GM21526 (cell line): Measurements from ENCODE around the gene CPXM1.

Source experiments
- ATAC-seq: cut with Tn5 transposase; IDR thresholded peaks from one replicate; pipeline ENCODE4 v1.9.1; 2021; ENCODE audit warnings: moderate library complexity; ENCODE audit not compliant: unreplicated experiment, low FRiP score

CPXM1 gene

DNA sequence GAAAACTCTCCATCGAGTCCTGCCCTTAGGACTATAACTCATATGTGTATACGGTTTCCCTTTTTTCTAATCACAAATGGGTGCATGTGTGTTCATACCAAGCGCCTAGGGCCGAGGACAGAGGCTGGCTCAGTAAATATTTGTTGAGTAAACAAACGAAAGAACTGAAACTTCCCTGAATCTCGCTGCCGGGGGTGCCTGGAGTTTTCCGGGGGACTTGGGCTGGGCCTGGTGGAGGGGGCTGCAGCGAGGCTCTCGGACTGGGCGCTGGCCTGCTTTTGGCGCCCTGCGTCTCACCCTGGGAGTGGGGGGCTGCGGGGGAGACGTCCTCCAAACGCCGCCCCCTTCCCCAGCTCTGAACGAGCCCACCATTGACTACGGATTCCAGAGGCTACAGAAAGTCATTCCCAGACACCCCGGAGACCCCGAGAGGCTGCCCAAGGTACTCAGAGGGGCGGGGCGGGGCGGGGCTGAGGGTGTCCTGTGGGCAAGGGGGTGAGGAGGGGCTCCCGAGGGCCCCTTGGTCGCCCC is 49.0 kb downstream of the CPXM1 start:
- no peak for ATAC-seq

DNA sequence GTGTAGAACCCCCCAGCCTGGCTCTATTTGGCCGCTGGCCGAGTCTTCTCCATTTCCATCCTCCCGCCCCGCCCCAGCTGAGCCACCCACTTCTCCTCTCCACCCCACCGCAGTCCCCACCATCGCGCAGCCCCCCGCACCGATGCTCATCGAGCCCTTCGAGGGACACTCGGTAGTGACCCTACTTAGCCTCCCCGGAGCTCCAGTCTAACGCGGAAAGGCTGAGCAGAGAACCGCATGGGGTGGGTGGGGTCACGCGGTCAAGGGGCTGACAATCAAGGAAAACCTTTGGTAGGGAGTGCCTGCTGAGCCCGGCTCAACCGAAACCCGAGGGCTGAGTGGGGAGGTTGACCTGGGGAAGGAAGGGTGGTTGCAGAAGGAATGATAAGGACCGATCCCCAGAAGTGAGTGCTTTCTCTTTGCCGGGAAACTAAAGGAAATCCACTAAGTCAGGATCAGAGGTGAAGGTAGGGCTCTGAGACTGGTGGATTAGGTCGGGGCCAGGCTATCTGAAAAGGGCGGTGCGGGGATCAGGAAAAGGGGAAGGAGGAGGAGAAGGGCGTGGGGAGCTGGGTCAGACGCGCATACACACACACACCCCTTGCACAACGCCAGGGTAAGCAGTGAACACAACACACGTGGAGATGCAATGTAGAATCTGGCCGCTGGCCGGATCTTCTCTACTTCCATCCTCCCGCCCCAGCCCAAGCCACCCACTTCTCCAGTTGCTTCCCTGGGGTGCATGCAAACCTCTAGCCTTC is 49.8 kb downstream of the CPXM1 start:
- no peak for ATAC-seq

DNA sequence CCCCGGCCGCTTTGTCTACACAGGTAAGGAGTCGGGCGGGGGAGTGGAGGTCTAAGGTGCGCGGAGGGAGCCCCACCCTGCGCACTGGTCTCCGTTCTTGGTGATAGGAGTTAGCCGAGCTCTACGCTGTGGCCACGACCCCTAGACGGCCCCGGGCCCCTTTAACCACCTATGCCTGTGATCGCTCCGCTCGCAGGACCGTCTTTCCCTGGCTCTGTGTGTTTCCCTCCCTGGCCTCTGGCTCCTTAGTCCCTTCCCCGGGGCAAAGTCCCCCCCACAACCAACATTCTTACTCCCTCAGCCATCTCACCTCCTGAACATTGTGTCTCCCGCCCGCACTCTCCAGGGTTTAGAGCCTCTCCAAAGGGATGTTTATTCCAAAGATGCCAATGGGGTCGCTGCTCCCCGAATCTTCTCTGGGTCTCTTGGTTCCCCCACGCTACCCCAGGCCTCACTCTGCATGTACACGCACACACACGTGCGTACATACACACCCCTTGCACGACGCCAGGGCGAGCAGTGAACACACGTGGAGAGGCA is 50.4 kb downstream of the CPXM1 start:
- ATAC-seq: no peak

DNA sequence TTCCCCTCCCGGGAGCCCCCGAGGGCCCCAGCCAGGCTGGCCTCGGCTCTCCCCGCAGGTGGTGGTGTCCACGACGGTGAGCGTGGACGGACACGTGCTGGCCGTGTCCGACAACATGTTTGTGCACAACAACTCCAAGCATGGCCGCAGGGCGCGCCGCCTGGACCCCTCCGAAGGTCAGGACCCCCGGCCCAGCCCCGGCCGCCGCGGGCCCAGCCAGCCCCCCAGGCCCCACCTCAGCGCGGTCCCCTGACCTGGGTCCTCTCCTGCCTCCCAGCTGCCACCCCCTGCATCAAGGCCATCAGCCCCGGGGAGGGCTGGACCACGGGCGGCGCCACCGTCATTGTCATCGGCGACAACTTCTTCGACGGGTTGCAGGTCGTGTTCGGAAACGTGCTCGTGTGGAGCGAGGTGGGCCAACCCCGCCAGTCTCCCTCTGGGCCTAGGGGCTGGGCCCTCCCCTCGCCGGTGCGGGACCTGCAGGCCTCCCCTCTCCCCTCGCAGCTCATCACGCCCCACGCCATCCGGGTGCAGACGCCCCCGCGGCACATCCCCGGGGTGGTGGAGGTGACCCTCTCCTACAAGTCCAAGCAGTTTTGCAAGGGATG is 51.0 kb downstream of the CPXM1 start:
- no peak for ATAC-seq

DNA sequence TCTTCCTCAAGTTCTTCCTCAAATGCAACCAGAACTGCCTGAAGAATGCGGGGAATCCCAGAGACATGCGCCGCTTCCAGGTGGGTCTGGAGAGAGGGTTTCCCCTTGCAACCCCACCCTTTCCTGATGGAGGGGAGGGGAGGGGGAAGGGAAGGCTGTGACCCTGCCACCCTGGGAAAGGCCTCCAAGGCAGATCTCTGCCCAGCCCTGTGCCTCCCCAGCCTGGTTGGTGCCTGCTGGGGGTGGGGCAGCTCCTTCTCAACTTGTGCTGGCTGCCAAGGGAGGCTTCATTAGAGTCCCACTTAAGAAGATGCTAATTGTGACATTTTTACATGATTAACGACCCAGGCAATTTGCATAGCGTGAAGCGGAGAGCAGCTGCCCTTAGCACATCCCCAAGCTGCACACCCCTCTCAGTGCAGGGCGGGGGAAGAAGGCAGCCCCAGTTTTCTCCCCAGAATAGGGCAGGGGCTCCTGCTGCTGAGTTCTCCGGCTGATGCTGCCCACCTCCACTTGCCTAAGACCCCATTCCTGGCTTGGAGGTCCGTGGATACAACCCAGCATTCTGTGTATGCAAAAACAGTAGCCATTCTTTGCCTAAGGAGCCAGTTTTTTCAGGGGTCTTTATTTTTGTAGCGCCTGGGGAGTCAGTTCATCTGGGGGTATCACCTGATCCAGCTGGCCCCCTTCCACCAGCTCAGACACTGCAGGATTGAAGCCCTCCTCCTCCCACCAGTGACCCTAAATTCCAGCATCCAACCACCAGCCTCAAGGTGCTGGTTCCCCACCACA is 51.7 kb downstream of the CPXM1 start:
- ATAC-seq: no peak

DNA sequence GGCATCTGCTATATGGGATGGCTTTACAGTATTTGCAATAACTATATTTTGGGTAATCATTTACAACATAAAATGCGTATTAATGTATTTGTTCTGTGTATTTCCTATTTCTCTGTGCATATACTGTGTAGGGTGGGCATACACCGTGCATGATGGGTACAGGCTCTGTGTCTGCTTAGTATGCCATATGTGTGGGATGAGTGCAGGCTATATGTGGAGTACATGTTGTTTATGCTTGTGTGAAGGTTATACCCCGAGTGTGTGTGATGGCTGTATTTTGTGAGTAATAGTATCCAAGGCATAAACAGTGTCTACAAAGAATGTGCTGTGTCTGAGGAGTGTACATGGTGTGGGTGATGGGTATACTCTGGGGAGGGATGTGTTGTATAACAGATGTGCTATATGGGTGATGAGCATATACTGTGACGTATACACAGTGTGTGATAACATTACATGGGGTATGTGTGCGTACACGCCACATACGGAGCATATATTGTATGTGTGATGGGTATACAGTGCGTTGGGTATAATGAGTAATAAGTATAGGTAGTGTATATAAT is 52.7 kb downstream of the CPXM1 start:
- ATAC-seq: no peak

DNA sequence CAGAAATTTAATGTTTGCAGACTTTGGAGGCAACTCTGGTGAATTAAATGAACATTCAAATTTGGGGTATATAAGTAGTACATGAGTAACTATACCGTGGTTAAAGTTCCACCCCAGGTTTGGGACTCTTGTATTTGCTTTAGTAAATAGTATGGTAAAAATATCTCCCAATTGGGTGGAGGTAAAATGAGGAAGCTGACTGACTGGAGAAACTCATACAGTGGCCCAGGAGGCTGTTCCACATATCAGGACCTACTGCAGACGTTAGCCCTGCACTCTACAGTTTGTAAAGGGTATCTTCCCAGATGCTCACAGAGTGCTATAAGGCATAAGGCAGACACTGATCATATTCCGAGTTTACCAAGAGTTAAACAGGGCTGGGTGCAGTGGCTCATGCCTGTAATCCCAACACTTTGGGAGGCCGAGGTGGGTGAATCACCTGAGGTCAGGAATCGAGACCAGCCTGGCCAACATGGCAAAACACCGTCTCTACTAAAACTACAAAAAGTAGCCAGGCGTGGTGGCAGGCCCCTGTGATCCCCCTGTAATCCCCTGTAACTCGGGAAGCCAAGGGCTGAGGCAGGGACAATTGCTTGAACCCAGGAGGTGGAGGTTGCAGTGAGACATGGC is 53.7 kb downstream of the CPXM1 start:
- ATAC-seq: no peak

DNA sequence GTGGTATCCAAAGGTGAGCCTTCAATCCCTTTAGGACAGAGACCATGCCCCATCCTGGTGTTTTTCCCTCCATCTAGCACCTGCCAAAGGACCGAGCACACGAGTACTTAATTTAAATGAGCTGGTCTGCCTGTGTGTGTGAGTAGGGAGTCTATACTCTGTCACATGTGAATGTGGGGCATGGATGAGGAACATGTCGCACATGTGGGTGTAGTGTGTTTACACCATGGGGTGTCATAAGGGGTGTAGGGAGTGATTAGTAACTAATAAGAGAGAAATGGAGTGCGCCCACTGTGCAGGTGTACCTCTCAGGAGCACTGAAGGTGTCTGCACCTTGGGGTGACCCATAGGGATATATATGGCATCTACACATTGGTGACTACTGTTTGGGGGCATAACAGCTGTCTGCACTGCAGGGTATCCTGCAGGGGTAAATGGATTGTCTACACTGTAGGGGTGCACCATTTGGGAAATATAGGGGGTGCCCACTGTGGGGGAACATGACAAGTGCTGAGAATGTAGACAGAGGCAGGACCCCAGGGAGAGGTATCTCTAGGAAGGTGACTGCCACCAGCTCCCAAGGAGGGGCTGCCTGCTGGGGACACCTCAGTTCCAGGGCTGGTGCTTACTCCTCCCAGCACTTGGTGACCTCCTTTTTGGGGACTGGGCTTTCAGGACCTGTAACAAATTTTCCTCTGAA is 54.3 kb downstream of the CPXM1 start:
- no peak for ATAC-seq

DNA sequence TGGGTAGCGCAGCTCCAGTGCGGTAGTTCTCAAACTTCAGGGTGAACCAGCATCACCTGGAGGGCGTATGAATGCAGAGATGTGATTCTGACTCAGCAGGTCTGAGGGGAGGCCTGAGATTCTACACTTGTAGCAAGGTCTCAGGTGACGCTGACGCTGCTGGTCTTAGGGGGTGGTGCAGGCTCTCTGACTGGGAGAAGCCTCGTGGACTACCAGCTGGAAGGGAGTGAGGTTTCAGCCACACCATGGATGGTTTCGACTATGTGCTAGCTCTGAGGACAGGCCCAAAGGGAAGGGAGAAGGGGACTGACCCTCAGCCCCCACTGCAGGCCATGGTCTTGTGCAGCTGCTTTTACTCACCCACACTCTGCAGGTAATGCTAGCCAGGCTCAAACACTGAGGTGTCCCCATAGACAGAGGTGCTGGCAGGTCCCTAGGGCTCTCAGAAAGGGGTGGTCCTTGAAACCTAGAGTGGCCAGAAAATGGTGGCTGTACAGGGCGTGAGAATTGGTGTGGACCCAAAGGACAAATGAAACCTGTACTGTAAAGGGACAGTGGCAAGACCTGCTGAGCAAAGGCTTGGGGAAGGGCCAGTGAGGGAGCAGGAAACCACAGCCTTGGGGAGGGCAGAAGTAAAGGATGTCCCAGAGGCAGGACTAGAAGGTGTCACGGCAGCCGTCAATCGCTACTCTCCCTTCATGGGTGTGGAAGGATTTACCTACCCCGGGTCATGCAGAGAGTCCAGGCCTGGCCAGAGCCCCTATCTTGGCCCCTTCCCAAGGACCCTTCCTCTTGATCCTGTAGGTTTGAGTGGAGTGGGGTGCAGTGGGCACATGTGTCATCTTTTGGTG is 55.1 kb downstream of the CPXM1 start:
- no peak for ATAC-seq
